ENCODE data around the gene RXYLT1. TPM values are rescaled to one million over a fixed set of nuclear protein-coding genes. Genes with fewer than 3 reads are reported as not detected.

RXYLT1 gene
- total RNA-seq, 1 donor from 2014 or later = 10.8 TPM

DNA sequence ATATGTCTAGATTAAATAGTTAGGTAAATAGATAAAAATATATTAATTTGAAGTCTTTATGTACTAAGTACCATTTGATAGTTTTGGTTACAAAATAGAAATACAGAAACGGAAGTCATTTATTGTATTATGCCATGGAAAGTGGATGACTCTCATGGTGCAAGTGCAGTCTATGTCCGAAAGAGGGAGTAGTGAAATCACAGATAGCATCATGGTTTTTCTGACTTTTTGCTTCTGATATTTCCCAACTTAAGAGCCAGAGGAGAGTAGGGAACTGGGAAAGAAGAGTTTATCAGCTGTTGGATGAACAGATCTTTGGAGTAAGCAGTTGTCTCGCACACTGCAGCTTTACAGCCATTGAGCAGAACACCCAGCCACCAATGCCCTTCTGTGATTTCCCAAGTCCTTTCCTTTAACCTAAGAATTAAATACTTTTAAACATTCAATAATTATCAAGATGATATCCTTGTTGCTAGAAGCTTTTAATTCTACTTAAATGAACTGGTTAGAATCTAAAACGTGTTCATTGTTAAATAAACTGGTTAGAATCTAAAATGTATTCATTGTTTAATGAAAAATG, 46.4 kb downstream of the RXYLT1 start:
- peak overlapping the region; percentile 80 for H2AFZ ChIP-seq (replicated peaks)
- DNase-seq (ENCODE audit: low spot score) = peak; percentile 47

GRCh38 chr12:63828867-63829266, 49.2 kb downstream of the RXYLT1 start:
- Histone ChIP-seq H3K9me3 (ENCODE audit: low read depth) (no peaks in the 10 kb centered on the region), H3K4me1 (no peaks in the 10 kb centered on the region), H3K27ac (no peak overlapping the region), H2AFZ (replicated peaks) (no peak overlapping the region), H3K9ac (no peak overlapping the region), H3K27me3 (no peaks in the 10 kb centered on the region), H3K4me3 (no peak overlapping the region), H3K79me2 (ENCODE audit: low read depth) (no peaks in the 10 kb centered on the region), H4K20me1 (ENCODE audit: low read depth) (no peaks in the 10 kb centered on the region), H3F3A (ENCODE audit: low read depth) (no peaks in the 10 kb centered on the region), H3K36me3 (no peaks in the 10 kb centered on the region), H3K4me2 (no peak overlapping the region)
- TF ChIP-seq EZH2 (IDR thresholded peaks at IDR 0.05) (no peak), CTCF (IDR thresholded peaks at IDR 0.05) (no peak), EZH2phosphoT487 (IDR thresholded peaks at IDR 0.05) (no peak)
- Mint-ChIP-seq H3K4me1 (no peaks in the 10 kb centered on the region), H3K4me3 (no peak overlapping the region), H3K27me3 (ENCODE audit: insufficient read depth, low read depth) (peaks cover 3% of the 10 kb centered on the region), H3K9me3 (peaks cover 7% of the 10 kb centered on the region), H3K36me3 (no peaks in the 10 kb centered on the region), H3K27ac (no peak overlapping the region)
- DNase-seq (ENCODE audit: low spot score) = no peak

More for the DNA sequence above, 46.4 kb downstream of the RXYLT1 start:
- no peak overlapping the region for H3K4me3 ChIP-seq
- no peak overlapping the region for H3K9ac ChIP-seq
- H4K20me1 ChIP-seq (ENCODE audit: low read depth) = no peaks in the 10 kb centered on the region
- Mint-ChIP-seq H3K27ac (no peak overlapping the region), H3K4me1 (no peaks in the 10 kb centered on the region), H3K27me3 (ENCODE audit: insufficient read depth, low read depth) (peaks cover 5% of the 10 kb centered on the region), H3K36me3 (no peaks in the 10 kb centered on the region), H3K9me3 (peaks cover 7% of the 10 kb centered on the region), H3K4me3 (no peak overlapping the region)
- H3K4me1 ChIP-seq = no peaks in the 10 kb centered on the region
- no peaks in the 10 kb centered on the region for H3K9me3 ChIP-seq (ENCODE audit: low read depth)
- H3K27ac ChIP-seq = no peak overlapping the region
- no peaks in the 10 kb centered on the region for H3K27me3 ChIP-seq
- H3K79me2 ChIP-seq (ENCODE audit: low read depth) = no peaks in the 10 kb centered on the region
- no peaks in the 10 kb centered on the region for H3F3A ChIP-seq (ENCODE audit: low read depth)
- no peaks in the 10 kb centered on the region for H3K36me3 ChIP-seq
- H3K4me2 ChIP-seq = no peak overlapping the region
- TF ChIP-seq CTCF (IDR thresholded peaks at IDR 0.05) = peak; percentile 80
- no peak for TF ChIP-seq EZH2 (IDR thresholded peaks at IDR 0.05)
- TF ChIP-seq EZH2phosphoT487 (IDR thresholded peaks at IDR 0.05) = no peak

GRCh38 chr12:63836046-63836445, 56.3 kb downstream of the RXYLT1 start:
- Mint-ChIP-seq H3K27ac (no peak overlapping the region), H3K27me3 (ENCODE audit: insufficient read depth, low read depth) (peaks cover 2% of the 10 kb centered on the region), H3K9me3 (no peaks in the 10 kb centered on the region), H3K4me3 (no peak overlapping the region), H3K36me3 (no peaks in the 10 kb centered on the region), H3K4me1 (no peaks in the 10 kb centered on the region)
- no peak for DNase-seq (ENCODE audit: low spot score)
- H3K9ac ChIP-seq = no peak overlapping the region
- no peaks in the 10 kb centered on the region for H3K36me3 ChIP-seq
- no peak overlapping the region for H3K4me3 ChIP-seq
- H3K4me2 ChIP-seq = no peak overlapping the region
- H3K27me3 ChIP-seq = no peaks in the 10 kb centered on the region
- no peak overlapping the region for H2AFZ ChIP-seq (replicated peaks)
- no peaks in the 10 kb centered on the region for H4K20me1 ChIP-seq (ENCODE audit: low read depth)
- no peaks in the 10 kb centered on the region for H3F3A ChIP-seq (ENCODE audit: low read depth)
- TF ChIP-seq EZH2 (IDR thresholded peaks at IDR 0.05) = no peak
- no peak for TF ChIP-seq CTCF (IDR thresholded peaks at IDR 0.05)
- no peak for TF ChIP-seq EZH2phosphoT487 (IDR thresholded peaks at IDR 0.05)
- H3K79me2 ChIP-seq (ENCODE audit: low read depth) = no peaks in the 10 kb centered on the region
- no peak overlapping the region for H3K27ac ChIP-seq
- H3K9me3 ChIP-seq (ENCODE audit: low read depth) = no peaks in the 10 kb centered on the region
- no peaks in the 10 kb centered on the region for H3K4me1 ChIP-seq

All from neural progenitor cell (in vitro differentiated cells).